Panc1 (cell line): ENCODE results near the gene APEH.

Experiments used
- POLR2AphosphoS5 ChIP-seq: IDR thresholded peaks from 2 replicates; pipeline ENCODE4 v1.6.1; 2012; ENCODE audit warnings: mild to moderate bottlenecking, low read depth, low read length, moderate library complexity
- SIN3A ChIP-seq: IDR thresholded peaks from 2 replicates; pipeline ENCODE4 v1.6.1; 2012; ENCODE audit warnings: low read depth, mild to moderate bottlenecking, low read length, moderate library complexity, borderline replicate concordance; ENCODE audit not compliant: insufficient read depth
- TF ChIP-seq, protein P1 (sequence below): fragments of 450-650 bp; IDR thresholded peaks from 2 replicates; pipeline ENCODE4 v1.5.1; 2017; ENCODE audit warnings: mild to moderate bottlenecking
- TF ChIP-seq, protein P2 (sequence below), 2 experiments: IDR thresholded peaks; 2 replicates each; pipeline ENCODE4 v1.6.1; 2011 to 2012; ENCODE audit warnings: low read depth in 2 of 2, control low read depth in 1 of 2, low read length in 1 of 2, mild to moderate bottlenecking in 1 of 2, moderate library complexity in 1 of 2; ENCODE audit not compliant: insufficient read depth in 1 of 2

DNA sequence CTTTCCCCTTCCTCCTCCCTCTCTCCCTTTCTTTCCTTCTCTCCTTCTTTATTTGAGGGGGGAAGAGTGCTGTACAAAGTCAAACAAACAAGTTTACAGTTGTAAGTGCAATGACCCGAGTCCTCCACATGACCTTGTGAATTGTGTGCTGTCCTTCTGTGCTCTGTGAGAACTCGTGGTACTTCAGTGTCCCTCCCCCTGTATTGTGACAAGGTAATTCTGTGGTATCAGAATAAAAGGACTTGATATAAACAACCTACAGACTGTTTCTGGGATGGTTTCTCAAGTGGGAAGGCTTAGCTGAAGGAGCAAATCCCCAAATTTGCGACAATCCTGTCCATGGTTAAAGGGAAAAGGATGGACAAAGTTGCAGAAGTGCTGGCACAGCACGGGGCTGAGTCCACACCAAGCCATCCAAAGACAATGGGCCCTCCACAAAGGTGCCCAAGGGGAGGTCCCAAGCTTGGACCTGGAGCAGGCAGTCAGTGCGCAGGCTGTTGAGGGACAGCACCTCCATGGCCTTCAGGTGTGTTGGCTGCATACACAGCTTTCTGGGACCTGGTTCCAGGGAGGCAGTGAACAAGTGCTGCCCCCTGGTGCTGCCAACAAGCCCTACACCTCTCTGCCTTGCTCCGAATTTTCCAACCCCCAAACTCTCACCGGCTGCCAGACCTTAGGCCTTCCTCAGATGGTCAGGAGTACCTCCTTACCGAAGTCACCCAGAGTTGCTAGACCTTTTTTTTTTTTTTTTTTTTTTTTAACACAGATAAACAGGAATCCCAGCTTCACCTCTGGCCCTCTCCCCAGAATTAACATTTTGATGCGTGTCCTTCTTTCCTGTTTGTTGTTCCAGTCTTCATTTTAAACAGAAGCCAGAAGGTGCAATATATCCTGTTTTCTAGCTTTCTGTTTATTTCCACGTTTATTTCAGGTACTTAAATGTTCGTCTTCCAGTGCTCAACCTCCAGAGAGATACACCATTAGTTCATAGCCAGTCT is 2.6 kb upstream of the APEH start:
- TF ChIP-seq, protein P1, sequence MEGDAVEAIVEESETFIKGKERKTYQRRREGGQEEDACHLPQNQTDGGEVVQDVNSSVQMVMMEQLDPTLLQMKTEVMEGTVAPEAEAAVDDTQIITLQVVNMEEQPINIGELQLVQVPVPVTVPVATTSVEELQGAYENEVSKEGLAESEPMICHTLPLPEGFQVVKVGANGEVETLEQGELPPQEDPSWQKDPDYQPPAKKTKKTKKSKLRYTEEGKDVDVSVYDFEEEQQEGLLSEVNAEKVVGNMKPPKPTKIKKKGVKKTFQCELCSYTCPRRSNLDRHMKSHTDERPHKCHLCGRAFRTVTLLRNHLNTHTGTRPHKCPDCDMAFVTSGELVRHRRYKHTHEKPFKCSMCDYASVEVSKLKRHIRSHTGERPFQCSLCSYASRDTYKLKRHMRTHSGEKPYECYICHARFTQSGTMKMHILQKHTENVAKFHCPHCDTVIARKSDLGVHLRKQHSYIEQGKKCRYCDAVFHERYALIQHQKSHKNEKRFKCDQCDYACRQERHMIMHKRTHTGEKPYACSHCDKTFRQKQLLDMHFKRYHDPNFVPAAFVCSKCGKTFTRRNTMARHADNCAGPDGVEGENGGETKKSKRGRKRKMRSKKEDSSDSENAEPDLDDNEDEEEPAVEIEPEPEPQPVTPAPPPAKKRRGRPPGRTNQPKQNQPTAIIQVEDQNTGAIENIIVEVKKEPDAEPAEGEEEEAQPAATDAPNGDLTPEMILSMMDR, result peak; percentile 89
- peak; percentile 20; the same call in 1 of the 2 replicates for TF ChIP-seq POLR2AphosphoS5
- TF ChIP-seq, protein P2, sequence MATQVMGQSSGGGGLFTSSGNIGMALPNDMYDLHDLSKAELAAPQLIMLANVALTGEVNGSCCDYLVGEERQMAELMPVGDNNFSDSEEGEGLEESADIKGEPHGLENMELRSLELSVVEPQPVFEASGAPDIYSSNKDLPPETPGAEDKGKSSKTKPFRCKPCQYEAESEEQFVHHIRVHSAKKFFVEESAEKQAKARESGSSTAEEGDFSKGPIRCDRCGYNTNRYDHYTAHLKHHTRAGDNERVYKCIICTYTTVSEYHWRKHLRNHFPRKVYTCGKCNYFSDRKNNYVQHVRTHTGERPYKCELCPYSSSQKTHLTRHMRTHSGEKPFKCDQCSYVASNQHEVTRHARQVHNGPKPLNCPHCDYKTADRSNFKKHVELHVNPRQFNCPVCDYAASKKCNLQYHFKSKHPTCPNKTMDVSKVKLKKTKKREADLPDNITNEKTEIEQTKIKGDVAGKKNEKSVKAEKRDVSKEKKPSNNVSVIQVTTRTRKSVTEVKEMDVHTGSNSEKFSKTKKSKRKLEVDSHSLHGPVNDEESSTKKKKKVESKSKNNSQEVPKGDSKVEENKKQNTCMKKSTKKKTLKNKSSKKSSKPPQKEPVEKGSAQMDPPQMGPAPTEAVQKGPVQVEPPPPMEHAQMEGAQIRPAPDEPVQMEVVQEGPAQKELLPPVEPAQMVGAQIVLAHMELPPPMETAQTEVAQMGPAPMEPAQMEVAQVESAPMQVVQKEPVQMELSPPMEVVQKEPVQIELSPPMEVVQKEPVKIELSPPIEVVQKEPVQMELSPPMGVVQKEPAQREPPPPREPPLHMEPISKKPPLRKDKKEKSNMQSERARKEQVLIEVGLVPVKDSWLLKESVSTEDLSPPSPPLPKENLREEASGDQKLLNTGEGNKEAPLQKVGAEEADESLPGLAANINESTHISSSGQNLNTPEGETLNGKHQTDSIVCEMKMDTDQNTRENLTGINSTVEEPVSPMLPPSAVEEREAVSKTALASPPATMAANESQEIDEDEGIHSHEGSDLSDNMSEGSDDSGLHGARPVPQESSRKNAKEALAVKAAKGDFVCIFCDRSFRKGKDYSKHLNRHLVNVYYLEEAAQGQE (IDR thresholded peaks at IDR 0.05; ENCODE audit: insufficient read depth in 1 of 2, low read depth in 2 of 2, low read length in 1 of 2), result no peak
- TF ChIP-seq SIN3A, result no peak
